Measurements from ENCODE around the gene COPB1. TPM values are rescaled to one million over a fixed set of nuclear protein-coding genes. Genes with fewer than 3 reads are reported as not detected.

Gene COPB1
- total and polyA plus RNA-seq, 2 of the 8 experiments (the other 6 are each of a cell fraction or from before 2014, with no cell fraction given), result 28.7 to 72.1 TPM

GRCh38 chr11:14502039-14502438 is 2.4 kb upstream of the COPB1 start:
- Histone ChIP-seq H3K79me1 (ENCODE audit: low read depth, low read length) (no peaks in the 10 kb centered on the region), H3K14ac (ENCODE audit: insufficient read length) (no peak overlapping the region), H3K9ac (replicated peaks in 1 of 4; ENCODE audit: extremely low read depth in 1 of 4, low read depth in 3 of 4, low read length in 3 of 4) (no peak overlapping the region), H3K4me3 (ENCODE audit: extremely low read depth in 1 of 4, insufficient read depth in 2 of 4, low read depth in 3 of 4, low read length in 4 of 4) (no peak overlapping the region), H3K79me2 (ENCODE audit: control insufficient read depth in 1 of 2, insufficient read depth in 2 of 2, low read length in 2 of 2) (peaks cover 0 to 17% of the 10 kb centered on the region in 2 experiments; a peak in 3 of 4 replicates), H3K27ac (ENCODE audit: low read depth, low read length) (no peak overlapping the region), H4K8ac (ENCODE audit: extremely low read depth, insufficient read depth, low read length) (no peak overlapping the region), H3K56ac (replicated peaks; ENCODE audit: insufficient read length, low read depth, low read length) (no peak overlapping the region), H2BK20ac (ENCODE audit: low read length) (no peak overlapping the region), H3K4me2 (ENCODE audit: insufficient read depth in 1 of 2, low read depth in 2 of 2, low read length in 2 of 2) (no peak overlapping the region), H3K23me2 (ENCODE audit: low read depth, low read length) (peaks cover 3% of the 10 kb centered on the region; the same call in 1 of the 2 replicates), H2BK5ac (ENCODE audit: low read depth, low read length) (no peak overlapping the region), H2BK15ac (ENCODE audit: low read length) (no peak overlapping the region), H3K36me3 (ENCODE audit: control insufficient read depth in 2 of 4, insufficient read depth in 4 of 4, low read length in 3 of 4) (peaks cover 4 to 38% (median 18%) of the 10 kb centered on the region in 4 experiments), H4K91ac (replicated peaks; ENCODE audit: insufficient read length, low read length) (no peak overlapping the region), H2BK120ac (replicated peaks; ENCODE audit: low read depth, low read length) (no peak overlapping the region), H3K4me1 (replicated peaks in 1 of 4; ENCODE audit: control insufficient read depth in 3 of 4, insufficient read depth in 4 of 4, low read length in 3 of 4) (no peaks in the 10 kb centered on the region; a peak in 1 of 7 replicates), H3K23ac (ENCODE audit: insufficient read length) (no peak overlapping the region), H2BK12ac (ENCODE audit: low read depth, low read length) (no peak overlapping the region), H2AK5ac (ENCODE audit: low read depth, low read length) (no peak overlapping the region), H3K4ac (replicated peaks; ENCODE audit: insufficient read length, low read depth, low read length) (no peak overlapping the region), H2AFZ (ENCODE audit: low read length) (no peak overlapping the region), H3K27me3 (replicated peaks in 1 of 4; ENCODE audit: control insufficient read depth in 3 of 4, extremely low read depth in 1 of 4, insufficient read depth in 3 of 4, low read length in 3 of 4) (no peaks in the 10 kb centered on the region), H4K20me1 (replicated peaks in 1 of 2; ENCODE audit: control insufficient read depth in 1 of 2, insufficient read depth in 2 of 2, low read length in 2 of 2) (peaks cover 0 to 3% of the 10 kb centered on the region in 2 experiments), H4K5ac (ENCODE audit: insufficient read length, low read depth, low read length) (no peak overlapping the region), H3K9me3 (ENCODE audit: insufficient read depth in 2 of 2, low read depth in 1 of 2, low read length in 1 of 2) (no peaks in the 10 kb centered on the region), H3K18ac (ENCODE audit: extremely low read depth, low read length) (no peak overlapping the region)
- DNase-seq (ENCODE audit: low read depth in 1 of 2, low spot score in 2 of 2) (no peak), FAIRE-seq (no peak)
- CTCF ChIA-PET (ENCODE audit: partially characterized antibody), result interaction anchor here (0.6 kb wide), 2 partner anchors 102 to 594 kb away, joined by 3 read pairs; no protein-coding TSS in a partner anchor
- POLR2A ChIA-PET (ENCODE audit: partially characterized antibody), result interaction anchor here (0.6 to 1.6 kb wide), 5 partner anchors 8 to 511 kb away, joined by 3 to 4 read pairs (median 3); partner anchors contain the start of gene PSMA1
- 88% methylated on average over 4 of the region's 4 CpGs; no CpG with 5 or more reads in 1 of the 2 experiments for WGBS, 2 experiments (ENCODE audit: extremely low coverage in 1 of 2, insufficient coverage in 1 of 2, insufficient read length in 1 of 2, insufficient replicate concordance in 2 of 2, low coverage in 1 of 2, low lambda C conversion rate in 2 of 2, missing lambda C conversion rate in 1 of 2)
- TF ChIP-seq KDM5A (IDR thresholded peaks at IDR 0.05; ENCODE audit: low read length), result no peak

All from H1 (cell line).